HTERT RPE-1 (cell line): ENCODE results near the gene SSPN.
"Not testable (repeated sequence)": the region's sequence is repeated elsewhere in the genome, so short reads cannot be mapped to it uniquely, and the experiment has no call there.

Experiments
- in situ Hi-C: fragments of 300-500 bp; cut with MboI; formaldehyde crosslinking; loops from 4 replicates; pipeline ENCODE4 v1.14.3; 2020; ENCODE audit warnings: low sequenced_read_pairs

Gene SSPN

DNA sequence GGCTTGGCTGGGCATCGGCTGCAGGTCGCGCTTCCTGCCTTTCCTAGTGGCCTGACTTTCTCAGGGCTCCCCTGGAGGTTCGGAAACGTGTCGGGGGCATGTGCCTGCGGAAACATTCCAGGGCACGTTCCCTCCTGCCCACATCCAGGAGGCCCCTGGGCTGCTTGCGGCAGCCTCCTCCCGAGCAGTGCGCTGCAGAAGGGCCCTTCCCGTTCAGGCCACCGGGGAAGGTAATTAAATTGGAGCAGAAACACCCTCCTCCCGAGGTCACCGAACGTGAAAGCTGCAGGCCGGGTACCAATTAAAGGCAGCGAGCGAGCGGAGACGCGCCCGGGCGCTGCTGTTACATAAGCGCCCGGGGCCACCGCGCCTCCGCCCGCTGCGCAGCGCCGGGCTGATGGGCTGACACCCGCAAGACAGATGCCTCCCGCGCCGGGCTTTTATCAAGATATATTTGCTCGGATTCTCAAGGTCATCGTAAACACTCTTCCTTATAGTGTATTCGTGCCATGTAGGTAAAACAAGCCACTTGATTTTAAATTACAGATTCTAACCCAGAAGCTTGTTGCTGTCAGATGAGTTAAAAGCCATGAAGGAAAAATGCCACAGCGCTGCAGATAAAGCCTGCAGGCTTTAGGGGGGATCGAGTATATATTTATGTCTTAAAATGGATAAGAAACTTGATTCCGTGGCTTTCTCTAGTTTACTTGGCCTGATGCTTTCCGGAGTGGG, 31.4 kb downstream of the SSPN start:
- in situ Hi-C loops = no loop called here

DNA sequence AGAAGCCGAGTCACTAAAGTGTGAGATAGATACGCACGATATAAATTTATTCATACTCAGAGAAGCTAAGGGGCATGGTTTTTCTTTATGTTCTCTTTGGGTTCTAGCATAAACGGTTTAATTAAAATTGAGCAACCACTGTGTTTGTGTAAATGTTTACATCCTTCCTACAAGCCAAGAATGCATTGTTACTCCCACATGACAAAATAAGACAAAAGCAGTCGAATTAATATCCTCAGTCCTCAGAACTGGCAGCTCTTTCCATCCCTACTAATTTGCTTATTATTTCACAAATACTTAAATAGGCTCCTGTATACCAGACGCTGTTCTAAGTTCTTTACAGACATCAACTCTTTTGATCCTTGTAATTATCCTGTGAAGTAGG, 32.0 kb downstream of the SSPN start:
- in situ Hi-C loops = no loop called here

DNA sequence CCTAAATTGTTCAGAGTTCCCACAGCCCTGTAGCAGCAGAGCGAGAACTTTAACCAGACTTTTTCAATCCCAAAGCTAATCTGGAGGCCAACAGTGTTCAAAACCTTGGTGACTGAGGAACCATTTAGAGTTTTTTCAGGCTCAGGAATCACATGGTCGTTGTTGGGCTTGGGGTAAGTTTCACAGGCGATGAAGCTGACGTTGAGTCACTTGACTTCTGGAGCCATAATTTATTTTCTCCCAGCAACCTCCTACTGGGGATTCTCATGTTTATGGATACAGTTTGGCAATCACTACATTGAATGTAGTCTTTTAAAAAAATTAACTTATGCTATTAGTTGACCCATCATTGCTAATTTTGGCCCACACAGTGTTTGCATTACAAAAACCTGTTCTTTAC, 34.5 kb downstream of the SSPN start:
- in situ Hi-C loops = no loop called here

DNA sequence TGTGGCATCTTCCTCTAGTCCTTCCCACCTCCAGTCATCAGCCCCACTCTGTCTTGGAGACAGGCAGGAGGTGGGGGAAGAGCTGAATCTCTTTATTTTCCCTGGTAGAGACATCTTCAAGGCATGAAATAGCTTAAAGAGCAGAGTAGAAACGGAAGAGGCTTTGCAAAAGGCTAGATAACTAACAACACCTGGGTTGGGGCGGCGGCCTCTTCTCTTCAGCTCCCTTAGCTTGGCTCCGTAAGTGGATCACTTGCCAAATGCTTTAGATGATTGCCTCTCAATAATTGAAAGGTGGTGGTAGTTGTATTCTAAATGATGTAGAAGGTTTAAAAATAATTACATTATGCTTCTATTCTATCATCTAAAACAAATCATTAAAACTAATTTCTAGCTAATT, 36.1 kb downstream of the SSPN start:
- in situ Hi-C loops = no loop called here

DNA sequence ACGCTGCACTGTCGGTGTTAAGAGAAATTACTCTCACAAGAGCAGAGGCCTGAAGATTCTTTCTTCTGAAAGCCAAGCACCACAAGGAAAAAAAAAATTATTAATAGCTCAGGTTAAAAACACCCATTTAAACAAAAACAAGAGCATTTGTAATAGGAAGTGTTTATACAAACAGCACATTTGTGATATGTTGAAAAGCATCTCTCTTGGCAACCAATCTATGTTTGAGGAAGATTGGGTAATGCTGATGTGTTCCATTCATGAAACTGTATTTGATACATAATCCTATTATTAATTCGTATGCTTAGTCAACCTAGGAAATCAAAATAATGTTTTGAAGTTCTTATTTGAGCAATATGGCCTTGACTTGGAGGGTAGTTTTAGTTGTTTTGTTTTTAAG, 36.5 kb downstream of the SSPN start:
- in situ Hi-C loops = no loop called here

DNA sequence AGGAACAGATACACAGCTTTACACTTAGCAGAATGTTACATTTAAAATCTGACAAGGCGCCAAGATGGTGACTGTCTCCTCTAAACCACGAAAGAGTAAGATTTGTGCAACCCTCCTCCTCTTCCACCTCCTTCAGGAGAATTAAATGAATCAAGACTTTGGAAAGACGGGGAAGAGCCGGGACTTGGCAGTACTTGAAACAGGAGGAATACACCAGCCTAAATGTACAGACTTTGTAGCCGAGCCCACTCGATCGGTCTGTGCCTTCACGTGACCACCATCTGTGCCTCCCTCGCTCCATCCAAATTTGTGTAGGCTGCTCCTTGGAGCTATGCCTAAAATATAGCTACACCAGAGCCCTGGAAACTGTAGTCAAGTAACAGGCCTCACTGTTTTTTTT, 38.3 kb downstream of the SSPN start:
- in situ Hi-C loops = no loop called here

DNA sequence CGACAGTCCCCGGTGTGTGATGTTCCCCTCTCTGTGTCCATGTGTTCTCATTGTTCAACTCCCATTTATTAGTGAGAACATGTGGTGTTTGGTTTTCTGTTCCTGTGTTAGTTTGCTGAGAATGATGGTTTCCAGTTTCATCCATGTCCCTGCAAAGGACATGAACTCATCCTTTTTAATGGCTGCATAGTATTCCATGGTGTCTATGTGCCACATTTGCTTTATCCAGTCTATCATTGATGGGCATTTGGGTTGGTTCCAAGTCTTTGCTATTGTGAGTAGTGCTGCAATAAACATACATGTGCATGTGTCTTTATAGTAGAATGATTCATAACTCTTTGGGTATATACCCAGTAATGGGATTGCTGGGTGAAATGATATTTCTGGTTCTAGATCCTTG, 40.1 kb downstream of the SSPN start:
- in situ Hi-C loops = not testable (repeated sequence)

DNA sequence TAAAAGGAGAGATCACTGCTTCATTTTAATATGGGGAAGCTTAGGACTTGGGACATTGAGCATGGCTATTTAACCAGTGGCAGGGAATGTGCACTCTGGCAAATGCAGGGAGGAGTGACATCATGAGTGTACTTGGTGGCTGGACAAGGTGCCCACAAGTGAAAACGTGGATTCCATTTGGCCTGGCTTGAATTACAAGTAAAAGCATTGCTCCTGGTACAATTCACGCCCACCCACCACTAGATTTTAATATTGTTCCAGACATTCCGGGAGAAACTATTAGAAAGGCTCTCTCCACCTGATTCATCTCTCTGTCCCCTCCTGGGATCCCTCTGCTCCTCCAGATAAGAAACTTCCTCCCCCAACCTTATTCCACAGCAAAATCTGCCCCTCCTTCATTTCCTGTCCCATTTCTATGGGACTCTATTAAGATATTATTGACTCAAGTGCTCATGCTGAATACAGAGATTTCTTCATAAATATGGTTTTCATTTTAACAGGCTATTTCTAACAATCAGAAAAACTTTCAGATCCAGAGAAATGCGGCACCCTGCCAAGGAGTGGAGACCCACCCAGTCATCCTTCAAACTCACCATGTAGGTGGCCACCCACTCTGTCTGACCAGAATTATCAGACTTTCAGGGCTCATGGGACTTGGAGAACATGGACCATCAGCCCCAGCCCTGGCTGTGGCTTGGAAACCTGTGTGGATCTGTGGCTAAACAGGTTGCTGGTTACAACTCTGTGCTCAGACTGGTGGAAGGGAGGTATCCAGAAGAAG, 43.2 kb downstream of the SSPN start:
- in situ Hi-C loops = no loop called here

DNA sequence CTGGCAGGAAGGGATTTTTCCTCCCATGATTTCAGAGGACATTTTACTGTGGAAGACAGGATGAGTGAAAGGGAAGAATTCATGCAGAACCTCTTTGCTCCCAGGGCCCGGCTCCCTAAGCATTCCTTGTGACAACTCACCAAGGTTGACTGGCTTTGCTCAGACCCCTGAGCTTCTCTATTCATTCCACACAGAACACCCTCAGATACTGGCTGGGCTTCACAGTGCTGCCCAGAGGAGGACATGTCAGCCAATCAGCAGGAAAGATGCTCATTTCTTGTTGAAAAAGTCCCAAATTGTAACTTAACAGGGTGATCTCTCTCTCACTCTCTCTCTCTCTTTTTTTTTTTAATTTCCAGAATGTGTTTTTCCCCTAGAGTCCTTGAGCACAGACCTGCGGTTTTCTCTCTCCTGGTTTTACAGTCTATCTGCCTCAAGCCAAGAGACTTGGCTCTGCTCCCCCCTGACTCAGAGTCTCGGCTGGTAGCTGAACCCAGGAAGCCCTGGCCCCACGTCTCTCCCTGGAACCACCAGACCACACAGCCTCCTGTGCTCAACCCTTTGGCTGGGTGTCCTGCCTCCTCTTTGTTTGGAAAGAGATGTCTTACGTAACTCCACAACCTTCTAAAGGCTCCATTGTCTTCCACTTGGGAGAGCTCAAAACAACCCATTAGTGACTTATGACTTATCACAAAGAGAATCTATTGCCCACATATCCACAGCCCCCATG, 43.9 kb downstream of the SSPN start:
- in situ Hi-C loops = no loop called here

DNA sequence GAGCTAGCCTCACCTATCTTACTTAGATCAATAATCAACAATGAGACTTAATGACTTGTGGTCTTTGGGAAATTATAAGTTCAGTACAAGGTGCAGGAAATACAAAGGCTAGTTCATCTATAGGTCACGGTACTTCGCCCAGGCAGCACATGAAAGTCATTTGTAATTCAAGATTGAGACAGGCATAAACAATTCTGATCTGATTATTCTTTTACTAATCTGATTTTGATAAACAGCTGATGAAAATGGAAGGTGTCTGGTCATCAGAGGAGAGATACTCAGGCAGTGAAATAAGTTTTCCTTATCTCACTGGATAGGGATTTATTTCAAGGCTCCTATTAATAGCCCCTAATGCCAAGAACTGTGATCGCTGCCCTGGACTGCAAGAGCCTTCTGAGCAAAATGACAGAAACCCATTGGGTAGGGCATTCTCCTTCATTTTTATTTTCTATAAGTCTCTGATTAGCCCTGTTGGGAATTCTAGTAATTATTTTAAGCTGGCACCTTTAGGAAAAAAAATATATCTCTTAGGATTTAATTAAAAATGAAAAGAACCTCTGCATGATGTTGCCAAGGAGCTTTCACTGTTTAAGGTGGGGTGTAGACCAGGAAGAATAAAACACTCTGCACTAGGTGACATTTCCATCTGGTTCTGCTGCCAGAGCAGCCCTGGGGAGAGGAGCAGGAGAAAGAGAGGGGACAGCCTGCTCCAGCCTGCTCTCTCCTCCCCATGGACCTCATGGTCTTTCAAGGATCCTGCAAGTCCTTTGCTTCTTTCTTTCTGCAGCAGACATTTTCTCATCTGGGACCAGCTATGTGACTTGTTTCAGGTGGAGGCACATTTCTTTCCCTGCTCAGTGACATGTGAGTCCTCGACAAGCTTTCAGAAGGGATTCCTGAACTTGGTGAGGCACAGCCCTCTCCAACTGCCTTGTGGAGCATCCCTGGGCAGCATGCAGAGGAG, 44.8 kb downstream of the SSPN start:
- in situ Hi-C loops = no loop called here

DNA sequence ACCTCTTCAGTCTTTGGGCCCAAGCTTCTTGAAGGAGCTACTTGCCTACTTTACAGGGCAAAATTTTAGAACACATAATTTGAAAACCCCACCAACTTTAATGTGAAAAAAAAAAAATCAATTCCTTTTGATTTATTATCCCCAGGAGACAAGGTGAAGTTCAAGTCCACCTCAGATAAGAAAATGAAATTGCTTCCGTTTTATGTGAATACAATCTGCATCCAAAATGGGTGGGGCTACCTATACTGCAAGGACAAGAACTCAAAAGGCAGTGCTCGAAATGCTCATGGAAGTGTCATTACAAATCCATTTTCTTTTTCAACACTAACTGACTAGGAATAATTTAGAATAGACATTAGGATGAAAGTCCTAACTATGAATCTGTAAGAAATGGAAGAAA, 45.7 kb downstream of the SSPN start:
- in situ Hi-C loops = no loop called here

DNA sequence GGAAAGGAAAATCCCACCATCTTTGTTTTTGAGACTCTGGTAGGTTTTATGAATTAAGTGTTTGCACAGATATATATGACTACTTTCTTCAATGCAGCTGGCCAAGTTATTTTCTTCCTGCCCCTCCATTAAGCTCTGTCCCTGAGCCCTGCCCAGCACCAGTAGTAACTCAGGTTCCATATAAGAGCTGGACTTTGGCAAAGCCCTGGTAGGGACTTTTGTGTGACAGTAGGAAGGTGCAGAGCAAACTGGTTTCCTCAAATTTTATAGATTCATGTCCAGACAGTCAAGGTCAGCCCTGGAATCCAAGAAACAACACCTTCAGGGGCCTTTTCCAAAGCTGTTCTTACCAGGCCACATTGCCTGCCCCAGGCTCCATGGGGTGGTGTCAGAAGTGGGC, 47.3 kb downstream of the SSPN start:
- in situ Hi-C loops = no loop called here

DNA sequence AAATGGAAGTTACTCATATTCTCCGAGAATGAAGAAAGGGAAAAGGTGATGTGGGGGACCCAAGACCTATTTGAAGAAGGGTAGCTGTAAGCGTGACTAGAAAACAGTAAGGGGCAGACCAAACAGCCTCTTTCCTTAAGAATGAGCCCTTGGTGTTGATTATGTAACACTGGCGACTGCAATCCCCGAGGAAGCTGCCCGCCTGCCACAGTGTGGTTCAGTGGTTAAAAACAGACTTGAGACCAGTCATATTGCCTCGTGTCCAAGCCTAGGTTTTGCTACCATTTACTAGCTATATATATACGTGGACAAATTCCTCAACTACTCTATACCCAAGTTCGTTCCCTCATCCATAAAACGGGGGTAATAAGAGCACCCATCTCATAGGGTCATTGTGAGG, 49.1 kb downstream of the SSPN start:
- in situ Hi-C loops = no loop called here

DNA sequence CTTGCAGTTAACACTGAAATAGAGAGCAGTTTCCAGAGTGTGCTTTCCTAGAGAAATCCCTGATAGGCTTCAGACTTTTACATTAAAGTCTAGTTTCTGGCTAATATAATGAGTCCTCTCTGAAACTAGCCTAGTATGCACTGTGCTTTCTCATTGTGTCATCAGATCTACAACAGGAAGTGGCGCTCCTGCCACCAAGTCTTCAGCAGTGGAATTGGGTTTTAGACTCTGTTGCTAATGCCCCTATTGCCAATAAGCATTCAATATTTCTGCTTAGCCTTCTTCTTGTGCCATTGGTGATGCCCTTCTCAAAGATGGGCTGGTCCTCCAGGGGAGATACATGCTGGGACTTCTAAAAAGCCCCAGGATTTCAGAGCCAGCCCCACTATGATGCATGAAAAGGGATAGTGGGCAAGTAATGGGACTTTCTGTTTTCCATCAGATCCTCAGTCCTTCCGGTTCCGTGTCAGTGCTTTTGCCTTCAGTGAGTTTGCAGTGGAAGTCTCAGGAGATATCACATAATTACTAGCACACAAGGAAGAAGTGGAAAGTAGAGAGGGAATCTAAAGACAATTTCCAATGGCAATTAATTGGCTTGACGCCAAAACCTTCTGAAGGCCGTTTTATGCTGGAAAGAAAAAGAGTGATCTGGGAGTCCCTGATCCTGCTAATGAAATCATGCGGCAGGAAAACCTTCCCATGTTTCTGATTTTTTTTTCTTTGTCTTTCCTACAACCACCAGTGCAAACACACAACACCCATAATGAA, 50.0 kb downstream of the SSPN start:
- in situ Hi-C loops = no loop called here

DNA sequence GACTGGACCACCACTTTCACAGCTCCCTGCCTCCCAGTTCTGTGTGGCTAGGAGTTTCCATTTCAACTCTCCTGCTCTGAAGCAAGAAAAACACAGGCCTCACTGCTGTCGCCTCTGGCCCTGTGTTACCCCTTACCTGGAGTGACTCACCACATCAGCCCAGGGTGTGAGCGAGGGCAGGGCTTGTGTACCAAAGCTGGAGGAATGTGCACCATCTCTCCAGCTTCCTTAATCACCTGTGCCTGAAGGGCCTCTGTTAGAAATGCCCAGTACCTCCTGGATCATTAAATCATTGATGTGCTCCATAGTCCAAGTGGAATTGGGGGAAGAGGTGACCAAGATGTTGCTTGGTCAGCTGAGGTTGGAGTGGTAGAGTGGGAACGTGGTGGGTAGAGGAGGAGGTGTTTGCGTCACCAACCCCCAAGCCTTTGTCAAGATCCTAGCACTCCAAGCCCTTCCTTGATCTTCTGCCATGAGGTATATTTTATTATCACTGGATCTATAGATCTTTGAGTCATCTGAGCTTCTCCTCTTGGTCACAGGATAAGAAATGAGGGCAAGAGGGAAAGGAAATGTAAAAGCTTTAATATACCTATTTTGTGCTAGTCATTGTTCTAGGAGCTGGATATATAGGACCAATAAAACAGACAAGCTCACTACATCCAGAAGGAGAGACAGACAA, 51.3 kb downstream of the SSPN start:
- in situ Hi-C loops = no loop called here

DNA sequence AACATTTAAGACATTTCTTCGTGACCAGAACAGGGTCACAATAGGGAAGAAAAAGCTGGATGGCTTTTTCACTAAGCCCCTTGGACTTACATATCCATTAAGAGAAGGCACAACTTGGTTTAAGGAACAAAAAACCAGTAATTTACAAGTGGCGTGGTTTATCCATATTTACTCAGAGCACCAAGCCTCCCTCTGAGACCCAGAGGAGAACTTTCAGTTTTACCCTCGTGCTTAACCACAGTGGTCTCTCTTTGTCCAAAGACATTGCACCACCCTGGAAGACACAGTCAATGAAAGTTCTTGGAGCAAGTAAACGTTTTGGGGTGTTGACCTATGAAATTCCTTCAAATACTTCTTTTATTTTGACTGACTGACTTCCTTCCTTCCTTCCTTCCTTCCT, 52.5 kb downstream of the SSPN start:
- in situ Hi-C loops = no loop called here

DNA sequence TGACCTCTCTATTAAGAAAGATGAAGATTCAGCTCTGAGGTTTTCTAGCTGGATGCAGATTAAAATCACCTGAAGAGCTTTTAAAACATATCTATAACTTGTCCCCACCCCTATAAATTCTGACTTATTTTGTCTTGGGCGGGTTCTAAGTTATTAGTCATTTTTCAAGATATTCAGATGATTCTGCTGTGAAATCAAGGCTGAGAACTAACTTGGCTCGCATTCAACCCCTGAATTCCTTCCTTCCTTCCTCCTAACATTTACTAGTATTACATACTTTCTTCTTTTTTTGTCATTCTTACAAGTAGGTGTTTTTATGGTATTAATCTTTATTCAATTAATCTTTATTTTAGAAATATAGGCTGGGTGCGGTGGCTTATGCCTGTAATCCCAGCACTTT, 55.4 kb downstream of the SSPN start:
- in situ Hi-C loops = no loop called here

DNA sequence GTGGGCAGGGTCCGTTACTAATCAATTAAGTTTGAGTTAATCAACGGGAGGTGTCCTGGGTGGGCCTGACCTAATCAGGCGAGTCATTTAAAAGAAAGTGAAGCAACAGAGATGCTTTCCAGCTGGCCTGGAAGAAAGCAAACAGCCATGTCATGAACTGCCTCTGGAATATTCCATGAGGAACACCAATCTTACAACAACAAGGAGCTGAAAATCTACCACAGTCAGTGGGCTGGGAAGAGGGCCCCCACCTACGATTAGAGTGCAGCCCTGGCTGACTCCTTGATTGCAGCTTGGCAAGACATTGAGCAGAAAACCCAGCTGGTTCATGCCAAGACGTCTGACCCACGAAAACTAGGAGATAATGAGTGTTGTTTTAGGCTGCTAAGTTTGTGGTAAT, 56.2 kb downstream of the SSPN start:
- in situ Hi-C loops = no loop called here

DNA sequence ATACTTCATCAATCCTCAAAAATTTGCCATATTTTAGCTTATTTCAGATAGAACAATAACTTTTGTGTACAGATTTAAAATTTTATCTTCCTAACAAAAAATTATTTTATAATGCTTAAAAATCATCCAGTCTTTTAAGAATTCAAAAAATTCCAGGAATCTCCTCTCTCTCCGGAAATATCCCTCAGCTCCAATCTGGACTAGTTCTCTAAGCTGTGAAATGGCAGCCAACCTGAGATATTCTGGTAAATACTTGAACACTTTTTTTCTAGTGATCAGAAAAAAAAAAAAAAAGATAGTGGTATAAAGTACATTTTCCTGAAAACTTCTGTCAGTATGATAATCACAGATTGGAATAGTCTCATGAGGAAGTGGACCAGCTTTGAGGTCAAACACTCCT, 57.6 kb downstream of the SSPN start:
- in situ Hi-C loops = no loop called here
